ENCODE measurements around the gene TSPYL1. TPM values are rescaled to one million over a fixed set of nuclear protein-coding genes. Genes with fewer than 3 reads are reported as not detected.

The TSPYL1 gene
- polyA plus RNA-seq, 1 donor from 2014 or later, result 84.8 TPM

DNA sequence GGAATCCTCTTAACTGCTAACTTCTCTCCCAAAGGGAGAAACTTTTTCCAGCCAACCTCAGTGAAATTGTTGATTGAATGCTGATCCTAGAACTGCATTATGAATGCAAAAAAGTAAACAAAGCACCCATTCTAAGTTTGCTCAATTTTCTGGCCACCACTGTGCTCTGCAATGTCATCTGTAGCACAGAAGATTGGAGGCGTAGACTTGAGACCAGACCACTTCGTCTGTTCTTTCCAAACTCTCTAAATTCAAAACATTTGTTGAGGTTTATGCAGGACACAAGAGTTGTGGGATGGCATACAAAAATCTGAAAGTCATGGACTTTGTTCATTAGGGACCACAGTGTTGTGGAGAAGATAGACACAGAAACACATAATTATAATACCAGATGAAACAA is 11.1 kb upstream of the TSPYL1 start:
- Histone ChIP-seq H4K20me1 (ENCODE audit: insufficient read depth) (no peaks in the 10 kb centered on the region), H3K27ac (ENCODE audit: low read length) (no peak overlapping the region), H3F3A (ENCODE audit: insufficient read depth, low read length, poor library complexity, severe bottlenecking) (no peaks in the 10 kb centered on the region), H3K9ac (ENCODE audit: low read length) (no peak overlapping the region), H3K9me3 (ENCODE audit: low read length) (no peaks in the 10 kb centered on the region), H3K9me2 (ENCODE audit: insufficient read depth, low read length) (no peaks in the 10 kb centered on the region), H2AFZ (ENCODE audit: low read depth, low read length) (no peak overlapping the region), H3K36me3 (ENCODE audit: insufficient read depth, low read length) (no peaks in the 10 kb centered on the region), H3K4me2 (ENCODE audit: low read length) (no peak overlapping the region), H3K79me2 (replicated peaks; ENCODE audit: insufficient read depth, low read length) (no peaks in the 10 kb centered on the region), H3K4me3 (ENCODE audit: low read length) (no peak overlapping the region), H3K27me3 (ENCODE audit: insufficient read depth, low read depth, low read length) (no peaks in the 10 kb centered on the region)
- TF ChIP-seq EP300 (conservative IDR thresholded peaks at IDR 0.05; ENCODE audit: poor library complexity, severe bottlenecking) (no peak), SMC3 (conservative IDR thresholded peaks at IDR 0.05; ENCODE audit: poor library complexity) (no peak), EZH2 (IDR thresholded peaks at IDR 0.05; ENCODE audit: borderline replicate concordance, insufficient read depth, low read length, poor library complexity, severe bottlenecking) (no peak), TAF1 (IDR thresholded peaks at IDR 0.05; ENCODE audit: low read depth) (no peak), MXI1 (conservative IDR thresholded peaks at IDR 0.05; ENCODE audit: poor library complexity, severe bottlenecking) (no peak), RAD21 (conservative IDR thresholded peaks at IDR 0.05) (no peak), POLR2AphosphoS5 (IDR thresholded peaks at IDR 0.05) (no peak)
- TF ChIP-seq, protein P1, sequence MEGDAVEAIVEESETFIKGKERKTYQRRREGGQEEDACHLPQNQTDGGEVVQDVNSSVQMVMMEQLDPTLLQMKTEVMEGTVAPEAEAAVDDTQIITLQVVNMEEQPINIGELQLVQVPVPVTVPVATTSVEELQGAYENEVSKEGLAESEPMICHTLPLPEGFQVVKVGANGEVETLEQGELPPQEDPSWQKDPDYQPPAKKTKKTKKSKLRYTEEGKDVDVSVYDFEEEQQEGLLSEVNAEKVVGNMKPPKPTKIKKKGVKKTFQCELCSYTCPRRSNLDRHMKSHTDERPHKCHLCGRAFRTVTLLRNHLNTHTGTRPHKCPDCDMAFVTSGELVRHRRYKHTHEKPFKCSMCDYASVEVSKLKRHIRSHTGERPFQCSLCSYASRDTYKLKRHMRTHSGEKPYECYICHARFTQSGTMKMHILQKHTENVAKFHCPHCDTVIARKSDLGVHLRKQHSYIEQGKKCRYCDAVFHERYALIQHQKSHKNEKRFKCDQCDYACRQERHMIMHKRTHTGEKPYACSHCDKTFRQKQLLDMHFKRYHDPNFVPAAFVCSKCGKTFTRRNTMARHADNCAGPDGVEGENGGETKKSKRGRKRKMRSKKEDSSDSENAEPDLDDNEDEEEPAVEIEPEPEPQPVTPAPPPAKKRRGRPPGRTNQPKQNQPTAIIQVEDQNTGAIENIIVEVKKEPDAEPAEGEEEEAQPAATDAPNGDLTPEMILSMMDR (IDR thresholded peaks at IDR 0.05; ENCODE audit: poor library complexity, severe bottlenecking), result no peak
- TF ChIP-seq, protein P2, sequence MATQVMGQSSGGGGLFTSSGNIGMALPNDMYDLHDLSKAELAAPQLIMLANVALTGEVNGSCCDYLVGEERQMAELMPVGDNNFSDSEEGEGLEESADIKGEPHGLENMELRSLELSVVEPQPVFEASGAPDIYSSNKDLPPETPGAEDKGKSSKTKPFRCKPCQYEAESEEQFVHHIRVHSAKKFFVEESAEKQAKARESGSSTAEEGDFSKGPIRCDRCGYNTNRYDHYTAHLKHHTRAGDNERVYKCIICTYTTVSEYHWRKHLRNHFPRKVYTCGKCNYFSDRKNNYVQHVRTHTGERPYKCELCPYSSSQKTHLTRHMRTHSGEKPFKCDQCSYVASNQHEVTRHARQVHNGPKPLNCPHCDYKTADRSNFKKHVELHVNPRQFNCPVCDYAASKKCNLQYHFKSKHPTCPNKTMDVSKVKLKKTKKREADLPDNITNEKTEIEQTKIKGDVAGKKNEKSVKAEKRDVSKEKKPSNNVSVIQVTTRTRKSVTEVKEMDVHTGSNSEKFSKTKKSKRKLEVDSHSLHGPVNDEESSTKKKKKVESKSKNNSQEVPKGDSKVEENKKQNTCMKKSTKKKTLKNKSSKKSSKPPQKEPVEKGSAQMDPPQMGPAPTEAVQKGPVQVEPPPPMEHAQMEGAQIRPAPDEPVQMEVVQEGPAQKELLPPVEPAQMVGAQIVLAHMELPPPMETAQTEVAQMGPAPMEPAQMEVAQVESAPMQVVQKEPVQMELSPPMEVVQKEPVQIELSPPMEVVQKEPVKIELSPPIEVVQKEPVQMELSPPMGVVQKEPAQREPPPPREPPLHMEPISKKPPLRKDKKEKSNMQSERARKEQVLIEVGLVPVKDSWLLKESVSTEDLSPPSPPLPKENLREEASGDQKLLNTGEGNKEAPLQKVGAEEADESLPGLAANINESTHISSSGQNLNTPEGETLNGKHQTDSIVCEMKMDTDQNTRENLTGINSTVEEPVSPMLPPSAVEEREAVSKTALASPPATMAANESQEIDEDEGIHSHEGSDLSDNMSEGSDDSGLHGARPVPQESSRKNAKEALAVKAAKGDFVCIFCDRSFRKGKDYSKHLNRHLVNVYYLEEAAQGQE (IDR thresholded peaks at IDR 0.05; ENCODE audit: borderline replicate concordance), result no peak

DNA sequence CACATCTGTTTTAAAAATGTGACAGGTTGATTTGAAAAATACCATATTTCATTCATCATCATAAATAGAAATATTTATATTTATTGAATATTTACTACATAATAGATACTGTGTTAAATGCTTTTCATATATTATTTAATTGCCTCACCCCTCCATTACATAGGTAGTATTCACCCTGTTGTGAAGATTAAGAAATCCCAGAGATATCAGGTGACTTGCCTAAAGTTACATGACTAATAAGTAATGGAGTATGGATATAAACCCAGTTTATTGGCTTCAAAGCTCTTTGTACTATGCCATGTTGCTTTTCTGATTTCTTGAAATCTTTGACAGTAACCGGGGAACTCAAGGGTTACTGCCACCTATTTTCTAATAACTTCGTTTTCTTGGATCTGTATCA is 10.1 kb upstream of the TSPYL1 start:
- no peaks in the 10 kb centered on the region for H3K36me3 ChIP-seq (ENCODE audit: insufficient read depth, low read length)
- no peak overlapping the region for H2AFZ ChIP-seq (ENCODE audit: low read depth, low read length)
- no peaks in the 10 kb centered on the region for H3K9me2 ChIP-seq (ENCODE audit: insufficient read depth, low read length)
- no peak overlapping the region for H3K9ac ChIP-seq (ENCODE audit: low read length)
- H3K9me3 ChIP-seq (ENCODE audit: low read length), result no peaks in the 10 kb centered on the region
- H3K4me2 ChIP-seq (ENCODE audit: low read length), result no peak overlapping the region
- no peaks in the 10 kb centered on the region for H3F3A ChIP-seq (ENCODE audit: insufficient read depth, low read length, poor library complexity, severe bottlenecking)
- TF ChIP-seq TAF1 (IDR thresholded peaks at IDR 0.05; ENCODE audit: low read depth) (no peak), EP300 (conservative IDR thresholded peaks at IDR 0.05; ENCODE audit: poor library complexity, severe bottlenecking) (no peak), SMC3 (conservative IDR thresholded peaks at IDR 0.05; ENCODE audit: poor library complexity) (no peak), MXI1 (conservative IDR thresholded peaks at IDR 0.05; ENCODE audit: poor library complexity, severe bottlenecking) (no peak)
- TF ChIP-seq, protein P2 (IDR thresholded peaks at IDR 0.05; ENCODE audit: borderline replicate concordance), result no peak
- TF ChIP-seq, protein P1 (IDR thresholded peaks at IDR 0.05; ENCODE audit: poor library complexity, severe bottlenecking), result no peak
- H3K4me3 ChIP-seq (ENCODE audit: low read length), result no peak overlapping the region
- H3K27me3 ChIP-seq (ENCODE audit: insufficient read depth, low read depth, low read length), result no peaks in the 10 kb centered on the region
- no peaks in the 10 kb centered on the region for H3K79me2 ChIP-seq (replicated peaks; ENCODE audit: insufficient read depth, low read length)
- no peak overlapping the region for H3K27ac ChIP-seq (ENCODE audit: low read length)
- H4K20me1 ChIP-seq (ENCODE audit: insufficient read depth), result no peaks in the 10 kb centered on the region
